Measurements from ENCODE around the gene ULK2.

Gene ULK2

GRCh38 chr17:19750020-19750572, 117.6 kb downstream of the ULK2 start:
- TF ChIP-seq CTCF (IDR thresholded peaks at IDR 0.05; ENCODE audit: borderline replicate concordance, control extremely low read depth, extremely low read depth, insufficient read depth, missing control alignments), result no peak
- DNase-seq (ENCODE audit: low spot score), result no peak
- in situ Hi-C loops (cut with MboI; ENCODE audit: low sequenced_read_pairs, unreplicated experiment), result no loop called here

DNA sequence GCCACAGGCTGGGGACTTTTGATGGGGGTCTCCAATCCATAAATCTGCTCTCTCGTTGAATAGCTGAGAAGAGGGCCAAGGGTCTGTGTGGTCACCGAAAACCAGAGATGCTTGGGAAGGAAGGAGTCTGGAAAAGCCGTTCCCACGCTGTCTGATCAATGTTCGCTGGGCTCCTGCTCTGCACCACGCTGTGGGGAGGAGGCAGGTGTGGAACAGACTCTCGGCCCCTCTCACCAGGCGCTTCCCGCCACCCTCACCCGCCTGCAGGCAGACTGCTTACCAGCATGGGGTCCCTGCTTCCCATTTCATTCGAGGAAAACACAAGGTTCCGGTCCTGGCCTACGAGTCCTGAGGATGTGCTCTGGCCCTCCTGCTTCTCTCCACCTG, 118.9 kb downstream of the ULK2 start:
- no peak for TF ChIP-seq CTCF (IDR thresholded peaks at IDR 0.05; ENCODE audit: borderline replicate concordance, control extremely low read depth, extremely low read depth, insufficient read depth, missing control alignments)
- in situ Hi-C loops (cut with MboI; ENCODE audit: low sequenced_read_pairs, unreplicated experiment), result no loop called here
- DNase-seq (ENCODE audit: low spot score), result no peak

DNA sequence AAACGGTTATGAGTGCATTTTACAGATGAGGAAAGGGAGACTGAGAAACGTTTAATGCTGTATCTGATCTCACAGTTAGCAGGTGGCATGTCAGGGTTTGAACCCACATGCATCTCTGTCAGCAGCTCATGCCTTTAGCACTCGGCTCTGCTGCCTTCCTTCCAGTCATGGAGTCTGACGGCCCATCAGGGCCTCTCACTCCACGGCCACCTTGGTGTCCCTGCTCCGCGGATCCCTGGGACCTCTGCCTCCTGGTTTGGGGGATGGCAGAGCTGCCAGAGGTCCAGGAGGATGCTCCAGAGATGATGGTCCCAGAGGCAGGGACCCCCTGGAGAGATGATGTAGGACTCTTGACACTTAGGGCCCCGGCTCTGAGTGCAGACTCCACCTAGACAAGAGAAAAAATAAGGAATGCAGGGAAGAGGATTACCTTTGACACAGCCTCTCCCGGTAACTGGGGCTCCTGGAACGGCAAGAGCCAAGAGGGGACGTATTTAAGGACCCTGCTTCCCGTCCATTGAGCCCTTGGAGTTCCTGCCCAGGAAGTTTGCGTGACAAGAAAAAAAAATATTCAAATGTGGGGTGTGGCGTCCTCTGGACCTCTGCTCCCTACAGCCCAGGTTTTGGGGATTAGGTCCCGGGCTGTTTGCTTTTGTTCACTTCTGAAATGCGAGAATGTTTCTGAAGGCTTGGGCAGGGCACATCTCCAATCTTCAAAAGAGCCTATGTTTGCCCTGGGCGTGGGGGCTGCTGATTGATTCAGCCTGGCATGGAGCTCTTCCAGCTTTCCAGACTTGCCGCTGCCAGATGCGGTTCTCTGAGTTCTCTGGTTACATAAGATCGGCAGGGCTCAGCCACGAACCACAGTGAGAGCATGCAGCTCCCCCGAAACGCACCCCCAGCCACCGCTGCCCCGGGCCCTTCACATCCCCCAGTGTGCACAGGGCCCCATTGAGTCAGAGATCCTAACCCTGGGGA, 119.6 kb downstream of the ULK2 start, which contains the start of gene ALDH3A1:
Gene ALDH3A1, minus strand, starts transcription at position 470 of the 978 bp plus-strand sequence. CDS start 3,169 bp downstream, outside the sequence.
- in situ Hi-C loops (cut with MboI; ENCODE audit: low sequenced_read_pairs, unreplicated experiment), result no loop called here
- DNase-seq (ENCODE audit: low spot score), result no peak
- TF ChIP-seq CTCF (IDR thresholded peaks at IDR 0.05; ENCODE audit: borderline replicate concordance, control extremely low read depth, extremely low read depth, insufficient read depth, missing control alignments), result no peak

GRCh38 chr17:19747159-19747719, 120.5 kb downstream of the ULK2 start:
- no peak for DNase-seq (ENCODE audit: low spot score)
- in situ Hi-C loops (cut with MboI; ENCODE audit: low sequenced_read_pairs, unreplicated experiment), result no loop called here
- TF ChIP-seq CTCF (IDR thresholded peaks at IDR 0.05; ENCODE audit: borderline replicate concordance, control extremely low read depth, extremely low read depth, insufficient read depth, missing control alignments), result no peak

GRCh38 chr17:19746517-19746916, 121.2 kb downstream of the ULK2 start:
- no peak for TF ChIP-seq CTCF (IDR thresholded peaks at IDR 0.05; ENCODE audit: borderline replicate concordance, control extremely low read depth, extremely low read depth, insufficient read depth, missing control alignments)
- in situ Hi-C loops (cut with MboI; ENCODE audit: low sequenced_read_pairs, unreplicated experiment), result no loop called here
- no peak for DNase-seq (ENCODE audit: low spot score)

DNA sequence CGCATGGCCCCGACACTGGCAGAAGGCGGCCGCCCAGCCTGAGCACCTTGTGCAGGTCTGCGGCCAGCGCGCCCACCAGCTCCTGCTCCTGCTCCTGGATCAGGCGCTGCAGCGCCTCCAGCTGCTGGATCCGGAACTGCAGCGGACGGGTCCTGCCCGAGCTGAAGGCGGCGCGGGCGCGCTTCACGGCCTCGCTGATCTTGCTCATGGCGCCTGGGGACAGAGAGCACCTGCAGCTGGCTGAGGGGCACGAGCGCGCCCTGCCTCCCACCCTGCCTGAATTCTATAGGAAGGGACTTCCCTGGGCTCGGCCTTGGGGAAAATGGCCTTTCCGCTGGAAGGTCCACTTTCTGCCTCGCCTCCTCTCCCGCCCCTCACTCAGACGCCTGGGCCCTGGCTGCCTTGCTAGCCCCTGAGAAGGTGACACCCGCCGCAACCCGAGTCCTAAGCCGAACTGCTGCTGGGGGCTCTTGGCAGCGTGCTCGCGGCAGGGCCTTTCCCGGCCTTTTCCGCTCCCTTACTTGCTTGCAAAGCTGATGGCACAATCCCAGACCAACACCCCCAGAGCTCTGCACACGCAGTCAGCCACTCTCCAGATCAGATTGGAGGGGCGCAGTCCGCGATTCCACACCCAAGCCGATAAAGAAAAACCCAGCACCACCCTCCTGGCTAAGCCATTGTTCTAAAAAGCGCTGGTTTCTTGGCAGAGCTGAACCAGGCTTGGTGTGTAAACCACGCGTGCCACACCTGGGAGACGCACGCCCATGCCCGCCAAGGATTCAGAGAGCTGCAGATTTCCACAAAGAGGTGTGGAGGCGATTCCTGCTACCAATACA, 122.6 kb downstream of the ULK2 start:
- DNase-seq (ENCODE audit: low spot score), result peak; percentile 91
- TF ChIP-seq CTCF (IDR thresholded peaks at IDR 0.05; ENCODE audit: borderline replicate concordance, control extremely low read depth, extremely low read depth, insufficient read depth, missing control alignments), result peak; percentile 96
- in situ Hi-C loops (cut with MboI; ENCODE audit: low sequenced_read_pairs, unreplicated experiment), result no loop called here

Data from GM13976 (cell line).